Stimulated activated CD4-positive, alpha-beta T cell treated with anti-CD3 and anti-CD28 coated beads, Interleukin-12 subunit alpha, Interleukin-12 subunit beta, amount 100 ng/mL, for 48 hours (primary cell): ENCODE results near the gene JAZF1.

Source experiments
- DNase-seq, 3 donors: peaks; one replicate each; pipeline ENCODE4 v3.0.0-alpha.2; 2020; ENCODE audit warnings: low read depth in 2 of 3, low spot score in 1 of 3

The JAZF1 gene

DNA sequence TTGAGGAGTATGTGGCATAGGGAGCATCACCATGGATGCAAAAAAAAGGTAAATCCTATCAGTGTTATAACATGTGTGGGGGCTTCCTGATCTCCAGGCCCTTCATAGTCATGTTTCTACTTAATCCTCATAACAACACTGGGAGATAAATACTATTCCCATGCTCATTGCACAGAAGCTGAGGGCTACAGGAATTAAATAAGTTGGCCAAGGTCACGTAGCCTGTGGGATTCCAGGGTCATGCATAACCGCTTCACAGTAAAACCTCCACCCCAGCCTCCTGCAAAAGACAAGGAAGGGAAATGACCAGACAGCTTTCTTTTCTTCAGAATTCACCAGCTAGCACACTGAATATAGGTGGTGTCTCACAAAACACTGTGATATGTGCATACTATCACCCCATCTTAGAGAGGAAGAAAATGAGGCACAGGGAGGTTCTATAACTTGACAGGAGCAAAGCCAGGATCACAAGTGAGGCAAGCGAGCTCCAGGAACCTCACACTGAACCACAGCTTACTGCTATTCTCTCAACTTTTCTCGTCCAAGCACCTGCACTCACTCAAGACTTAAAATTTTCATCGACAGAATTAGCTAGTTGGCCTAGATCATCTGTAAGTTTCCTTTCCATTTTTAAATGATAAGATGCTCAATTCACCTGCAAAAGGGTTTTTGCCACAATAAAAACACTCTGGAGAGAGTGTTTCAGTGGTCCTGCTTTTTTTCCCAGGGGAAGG is 13.4 kb downstream of the JAZF1 start:
- DNase-seq: no peak

DNA sequence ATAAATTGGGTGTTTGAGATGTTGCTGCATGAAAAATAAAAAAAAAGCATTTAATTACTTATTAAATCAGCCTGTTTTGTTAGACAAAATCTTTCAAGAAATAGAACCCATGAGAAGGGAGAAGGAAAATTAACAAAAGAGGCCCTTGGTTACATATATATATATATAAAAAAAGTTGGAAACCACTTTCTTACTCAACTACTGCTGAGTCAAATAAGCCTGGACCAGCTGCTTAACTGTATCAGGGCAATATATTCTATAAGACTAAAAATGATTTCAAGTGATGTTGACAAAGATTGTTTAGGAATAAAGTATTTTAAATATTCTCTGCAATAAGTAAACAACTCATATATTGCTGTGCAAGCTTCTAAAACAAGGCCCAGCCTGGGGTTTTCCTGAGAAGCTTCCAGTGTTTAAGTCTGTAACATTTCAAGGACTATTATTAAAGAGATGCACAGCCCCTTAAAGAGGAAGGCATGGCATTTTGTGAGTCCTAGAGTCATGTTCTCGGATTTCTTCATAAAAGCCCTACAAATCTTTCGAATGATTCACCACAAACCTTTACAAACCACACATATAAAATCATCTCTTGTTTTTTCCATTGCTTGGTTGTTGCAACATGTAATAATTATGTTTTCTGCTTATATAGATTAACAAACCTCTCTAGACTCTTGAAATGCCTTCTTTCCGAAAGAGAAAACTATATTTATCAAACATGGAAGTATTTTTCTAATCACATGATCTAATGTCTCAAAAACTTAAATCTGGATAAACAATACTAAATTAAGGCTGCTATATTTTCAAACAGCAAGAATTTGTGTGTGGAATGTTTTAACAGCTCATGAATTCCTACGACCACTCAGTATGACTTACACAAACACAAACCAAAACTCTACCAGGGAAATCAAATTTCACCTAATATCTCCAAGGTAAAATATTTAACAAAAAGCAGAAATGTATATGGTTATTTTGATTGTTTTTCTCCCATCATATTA is 14.3 kb downstream of the JAZF1 start:
- DNase-seq: no peak

DNA sequence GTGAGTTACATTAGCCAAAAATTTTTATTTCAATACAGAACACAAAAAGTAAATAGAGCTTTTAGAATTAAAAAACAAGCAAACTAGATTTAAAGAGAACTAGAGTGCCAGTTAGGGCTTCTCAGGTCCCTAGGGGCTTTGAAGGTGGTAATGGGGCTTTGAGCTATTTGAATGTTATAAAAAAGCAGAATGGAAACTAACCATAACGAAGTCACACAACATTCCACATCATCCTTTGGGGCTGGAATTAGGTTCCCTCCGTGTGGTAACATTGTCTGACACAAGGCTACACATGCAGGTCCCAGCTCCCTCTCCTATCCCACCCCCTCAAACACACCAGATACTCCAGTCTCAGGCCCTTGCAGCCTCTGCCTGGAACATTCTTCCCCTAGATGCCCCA is 15.3 kb downstream of the JAZF1 start:
- DNase-seq: no peak

DNA sequence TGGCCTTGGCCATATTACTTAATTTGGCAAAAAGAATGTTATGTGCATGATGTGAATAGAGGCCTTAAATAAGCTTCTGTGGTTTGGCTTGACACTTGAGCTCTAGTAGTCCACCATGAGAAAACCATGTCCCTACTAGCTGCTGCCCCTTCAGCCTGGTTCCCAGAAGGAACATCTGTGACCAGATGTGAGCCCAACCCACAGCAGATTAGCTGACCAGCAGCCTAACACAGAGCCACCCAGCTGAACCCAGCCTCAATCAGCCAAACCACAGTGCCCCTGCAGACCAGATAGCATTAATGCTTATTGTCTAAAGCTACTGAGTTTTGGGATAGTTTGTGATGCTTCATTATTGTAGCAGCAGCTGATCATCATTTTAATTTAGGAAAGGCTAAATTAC is 16.6 kb downstream of the JAZF1 start:
- DNase-seq: no peak

DNA sequence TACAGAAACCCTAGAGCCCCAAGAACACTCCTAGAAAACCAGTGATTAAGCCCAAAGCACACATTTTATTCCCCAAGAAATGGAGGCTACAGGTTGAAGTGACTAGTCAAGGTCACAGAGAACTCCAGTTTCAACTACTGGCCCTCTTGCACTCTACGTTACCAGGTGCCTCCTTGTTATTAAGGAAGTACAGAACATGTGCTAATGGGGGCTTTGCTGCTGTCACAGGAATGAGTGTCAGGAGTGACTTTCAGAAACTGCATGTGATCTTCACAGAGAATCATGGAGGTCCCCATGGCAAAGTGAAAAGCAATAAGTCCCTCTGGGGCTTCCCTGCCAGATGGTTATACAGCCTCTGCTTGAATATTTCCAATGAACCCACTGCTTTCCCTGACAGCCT is 19.3 kb downstream of the JAZF1 start:
- no peak for DNase-seq

DNA sequence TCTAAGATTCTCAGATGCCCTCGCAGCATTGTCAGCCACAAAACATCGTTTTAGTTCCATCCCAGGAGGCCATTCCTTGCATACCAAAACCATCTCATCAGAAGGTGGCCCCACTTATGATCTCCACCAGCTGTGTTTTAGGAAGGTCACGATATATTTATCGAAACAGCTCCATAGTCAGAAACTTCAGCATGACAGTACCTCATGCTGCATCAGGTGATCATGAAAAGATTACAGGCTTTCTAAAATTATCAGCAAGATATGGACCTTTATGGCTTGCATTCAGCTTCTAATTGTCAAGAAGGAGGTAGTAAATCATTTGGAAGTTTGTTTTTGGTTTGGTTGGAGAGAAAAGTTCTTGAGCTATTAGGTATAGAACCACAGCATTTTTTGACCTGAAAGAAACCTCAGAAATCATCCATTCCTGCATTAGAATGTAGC is 20.0 kb downstream of the JAZF1 start:
- no peak for DNase-seq

DNA sequence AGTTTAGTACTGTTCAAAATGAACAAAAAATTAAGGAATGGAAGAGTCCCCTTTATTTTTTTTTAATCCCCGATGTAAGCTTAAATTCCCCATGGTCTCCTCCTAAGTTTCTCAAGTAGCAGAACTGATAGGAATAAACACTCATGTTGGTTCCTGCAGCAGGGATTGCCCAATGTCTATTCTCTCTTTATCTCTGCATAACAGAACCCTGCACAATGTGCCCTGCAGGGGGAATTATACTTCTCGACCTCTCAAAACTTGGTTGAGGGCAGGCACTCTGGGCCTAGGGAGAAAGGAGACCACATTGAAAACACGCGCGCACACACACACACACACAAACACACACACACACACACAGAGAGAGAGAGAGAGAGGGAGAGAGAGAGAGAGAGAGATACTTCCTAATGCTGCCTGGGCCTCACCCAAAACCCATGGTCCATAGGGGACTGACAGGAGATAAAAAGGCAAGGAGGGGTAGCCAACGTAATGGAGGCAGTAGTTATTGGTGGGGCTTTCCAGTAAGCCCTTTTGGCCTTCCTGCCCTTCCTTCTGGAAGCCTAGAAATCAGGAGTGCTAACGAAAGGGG is 22.7 kb downstream of the JAZF1 start:
- no peak for DNase-seq

DNA sequence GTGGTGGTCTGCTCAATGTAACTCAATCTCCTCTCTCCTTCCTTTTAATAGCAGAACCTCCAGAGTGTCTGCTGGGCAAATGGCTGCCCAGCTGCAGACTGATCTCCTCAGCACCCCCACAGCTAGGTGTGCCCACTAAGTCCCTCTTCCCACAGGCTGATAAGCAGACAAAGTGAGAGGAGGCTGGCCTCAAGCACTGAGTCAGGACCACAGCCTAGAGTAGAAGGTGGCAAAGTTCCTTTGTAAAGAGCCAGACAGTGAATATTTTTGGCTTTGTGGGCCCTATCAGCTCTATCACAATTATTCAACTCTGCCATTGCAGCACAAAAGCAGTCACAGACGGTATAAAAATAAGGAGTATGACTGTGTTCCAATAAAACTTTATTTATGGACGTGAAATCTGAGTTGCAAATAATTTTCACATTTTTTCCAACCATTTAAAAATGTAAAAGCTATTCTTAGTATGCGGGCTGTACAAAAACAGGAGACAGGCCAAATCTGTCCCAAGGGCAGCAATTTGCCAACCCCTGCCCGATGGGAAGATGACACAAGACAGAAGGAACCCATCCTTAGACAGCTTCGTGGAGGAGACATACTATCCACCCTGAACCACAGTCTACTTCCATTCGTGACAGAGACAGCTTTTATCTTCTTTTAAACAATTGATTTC is 23.4 kb downstream of the JAZF1 start:
- DNase-seq: no peak

DNA sequence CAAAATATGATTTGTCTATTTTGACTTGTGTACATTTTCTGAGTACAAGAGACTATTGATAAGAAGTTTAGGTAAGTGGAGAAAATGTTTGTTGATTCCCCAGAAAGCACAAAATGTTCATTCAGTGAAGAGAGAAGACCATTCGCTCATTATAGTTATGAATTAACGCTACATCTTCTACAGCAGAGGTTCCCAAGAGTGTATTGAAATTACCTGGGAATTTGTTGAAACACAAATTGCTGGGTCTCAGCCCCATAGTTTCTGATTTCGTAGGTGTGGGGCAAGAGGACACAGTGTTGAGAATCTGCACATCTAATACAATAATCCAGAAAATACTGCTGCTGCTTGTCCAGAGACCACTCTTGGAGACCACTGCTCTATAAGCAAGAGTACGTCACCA is 24.2 kb downstream of the JAZF1 start:
- DNase-seq: no peak

DNA sequence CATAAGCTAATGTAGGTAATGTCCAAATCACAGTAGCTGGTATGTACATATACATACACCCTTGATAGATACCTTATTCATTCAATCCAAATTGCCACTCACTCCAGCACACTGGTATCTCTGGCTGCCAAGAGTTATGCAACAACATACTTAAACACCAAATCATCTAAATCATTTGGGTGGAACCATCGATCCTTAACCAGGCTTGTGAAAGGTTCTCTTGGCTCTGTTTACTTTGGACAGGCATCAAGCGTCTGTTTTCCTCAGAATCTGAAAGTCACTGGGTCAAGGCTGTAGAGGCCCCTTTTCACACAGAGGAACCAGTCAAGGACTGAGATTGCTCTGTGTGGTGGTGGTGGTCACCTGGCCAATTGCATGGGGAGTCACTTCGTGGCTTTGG is 24.6 kb downstream of the JAZF1 start:
- no peak for DNase-seq

DNA sequence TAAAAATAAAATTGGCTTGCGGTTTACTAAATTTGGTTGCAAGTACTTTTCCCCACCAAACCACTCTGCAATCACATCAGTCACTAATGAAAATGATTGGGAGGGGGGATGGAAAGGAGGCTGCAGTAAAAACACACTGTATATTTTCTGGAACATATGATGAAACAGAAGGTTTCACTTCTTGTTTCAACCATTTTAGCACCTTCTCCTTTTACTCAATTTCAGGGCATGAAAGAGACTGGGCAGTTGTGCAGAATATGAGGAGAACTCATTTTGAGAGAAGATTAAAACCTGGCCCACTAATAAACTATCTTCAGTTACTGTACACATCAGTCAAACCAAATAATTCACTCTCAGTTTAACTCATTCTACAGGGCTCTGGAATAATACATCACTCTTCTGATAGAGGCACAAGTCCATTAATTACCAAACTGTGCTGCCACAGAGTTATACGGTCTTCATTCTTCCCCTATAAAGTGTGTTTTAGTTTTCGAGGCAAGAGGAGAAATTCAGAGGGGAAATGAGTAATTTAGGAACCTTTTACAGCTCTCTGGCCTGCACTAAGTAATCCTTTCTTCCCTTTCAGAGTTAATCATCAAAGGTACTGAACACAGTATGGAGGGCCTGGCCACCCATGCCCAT is 25.5 kb downstream of the JAZF1 start:
- DNase-seq: no peak

DNA sequence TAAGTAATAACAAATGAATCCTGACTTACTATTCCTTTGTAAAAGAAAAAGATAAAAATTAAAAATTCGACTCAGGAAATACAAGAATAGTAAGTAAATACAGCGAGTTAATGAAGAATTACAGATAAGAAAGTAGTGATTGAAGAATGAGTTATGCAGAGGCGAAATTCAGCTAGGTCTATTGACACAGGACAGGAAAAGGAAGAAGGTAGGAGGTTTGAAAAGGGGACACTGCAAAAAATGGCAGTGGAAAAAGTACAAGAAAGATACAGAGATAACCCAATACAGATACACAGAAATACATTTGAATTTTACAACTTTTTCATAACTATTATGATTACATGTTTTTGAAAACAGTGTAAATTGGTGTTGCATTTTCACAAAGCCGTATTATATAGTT is 28.0 kb downstream of the JAZF1 start:
- DNase-seq: no peak

DNA sequence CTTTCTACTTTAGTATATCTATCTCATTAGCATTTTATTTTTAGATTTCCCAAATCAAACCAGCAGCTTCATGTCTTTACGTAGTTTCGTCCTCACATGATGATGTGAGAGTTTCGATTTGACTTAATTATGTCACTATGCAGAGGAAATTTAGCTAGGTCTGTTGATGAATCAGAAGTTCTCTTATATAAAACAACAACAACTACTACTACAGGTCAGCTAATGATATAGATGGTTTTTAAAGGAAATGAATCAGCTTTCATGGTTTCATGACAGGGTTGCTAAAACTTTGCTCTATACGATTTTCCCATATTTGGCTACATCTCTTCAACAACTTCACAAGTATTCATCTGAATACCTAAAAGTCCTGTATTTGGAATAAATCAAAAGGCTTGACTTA is 28.6 kb downstream of the JAZF1 start:
- no peak for DNase-seq

DNA sequence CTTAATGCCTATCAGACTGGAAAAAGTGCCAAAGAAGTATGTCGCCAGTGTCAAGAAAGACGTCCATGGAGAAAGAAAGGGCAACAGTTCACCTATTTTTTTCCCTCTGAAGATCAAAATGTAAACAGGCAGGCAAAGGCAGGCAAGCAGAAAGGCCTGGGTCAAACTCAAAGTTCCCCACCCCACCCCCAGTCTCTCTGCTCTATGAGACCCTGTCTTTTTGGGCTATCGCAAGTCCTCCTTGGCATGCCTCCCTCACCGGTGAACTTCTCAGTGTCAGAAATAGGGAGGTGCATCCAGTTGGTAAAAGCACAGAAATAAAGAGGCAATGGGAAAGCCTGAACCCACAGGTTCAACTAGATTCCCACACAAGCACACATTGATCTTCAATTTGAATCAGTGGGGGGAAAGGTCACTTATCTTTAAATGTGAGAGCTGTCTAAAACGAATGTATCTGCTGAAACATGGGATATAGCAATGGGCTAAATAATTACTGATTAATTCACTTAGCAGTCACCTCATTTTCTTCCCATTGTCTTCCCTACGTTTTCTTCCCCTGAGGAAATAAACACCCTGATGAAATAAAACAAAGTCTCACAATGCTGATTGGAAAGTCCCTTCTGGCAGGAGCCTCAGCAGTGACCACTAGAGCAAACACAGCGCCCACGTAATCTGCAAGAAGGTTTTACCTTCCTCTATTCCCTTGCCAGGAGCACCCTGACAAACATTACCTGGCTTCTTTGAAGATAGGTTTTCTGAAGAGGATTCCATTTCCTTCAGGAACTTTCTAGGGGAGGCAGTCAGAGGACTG is 31.1 kb downstream of the JAZF1 start:
- DNase-seq: no peak

DNA sequence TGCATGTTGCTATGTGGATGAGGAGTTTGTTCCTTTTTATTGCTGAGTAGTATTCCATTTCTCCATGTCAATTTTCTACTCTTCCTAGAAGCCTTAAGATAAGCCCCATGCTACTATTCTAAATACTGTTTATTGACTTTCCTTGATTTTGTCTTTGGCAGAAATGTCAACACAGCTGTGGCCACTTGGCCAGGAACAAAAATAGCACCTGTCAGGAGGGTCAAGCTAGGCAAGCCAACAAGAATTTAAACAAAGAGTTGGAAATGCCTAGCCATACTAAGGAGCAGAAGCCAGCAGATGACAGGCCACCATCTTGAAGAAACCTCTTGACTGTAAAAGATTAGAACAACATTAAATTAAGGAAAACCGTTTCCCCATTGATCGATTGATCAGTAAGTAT is 34.7 kb downstream of the JAZF1 start:
- no peak for DNase-seq

DNA sequence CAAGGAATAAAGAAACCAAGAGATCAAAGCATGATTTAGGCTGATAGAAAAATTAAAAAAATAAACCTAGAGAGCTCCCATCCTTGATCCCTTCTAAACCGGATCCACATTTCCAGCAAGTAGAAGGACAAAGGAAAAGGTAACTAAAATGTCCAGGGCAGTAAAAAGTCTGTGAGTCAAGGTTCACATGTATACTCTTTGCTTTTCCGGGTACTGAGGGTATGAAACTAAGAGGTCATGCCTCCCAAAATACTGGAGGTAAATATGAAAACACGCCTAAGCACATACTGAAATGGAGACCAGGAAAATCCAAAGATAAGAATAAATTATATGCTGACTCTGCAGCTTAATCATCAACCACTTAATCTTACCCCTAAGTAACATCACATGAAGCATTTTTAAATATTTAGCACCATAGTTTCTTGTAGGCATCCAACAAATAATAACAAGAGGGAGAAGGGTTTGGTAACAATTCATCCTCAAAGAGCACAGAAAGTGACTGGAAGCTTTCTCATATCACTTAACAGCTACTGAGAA is 35.4 kb downstream of the JAZF1 start:
- DNase-seq: no peak

DNA sequence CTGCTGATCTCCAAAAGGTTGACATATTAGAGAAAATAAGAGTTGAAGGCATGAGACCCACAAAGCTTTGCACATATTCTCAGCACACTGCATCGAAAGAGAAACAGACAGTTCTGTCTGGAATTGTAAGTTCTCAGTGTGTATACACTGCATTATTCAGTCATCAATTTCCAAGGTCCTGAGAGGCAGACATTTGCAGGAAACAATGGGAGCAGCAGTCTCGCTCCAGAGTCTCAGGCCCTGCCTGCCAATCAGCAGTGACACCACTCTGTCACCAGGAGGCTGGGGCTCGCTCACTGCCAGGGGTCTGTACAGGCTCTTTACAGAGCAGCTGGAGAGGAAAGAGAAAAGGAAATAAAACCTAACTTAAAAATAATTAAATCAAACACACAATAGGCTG is 36.3 kb downstream of the JAZF1 start:
- no peak for DNase-seq

DNA sequence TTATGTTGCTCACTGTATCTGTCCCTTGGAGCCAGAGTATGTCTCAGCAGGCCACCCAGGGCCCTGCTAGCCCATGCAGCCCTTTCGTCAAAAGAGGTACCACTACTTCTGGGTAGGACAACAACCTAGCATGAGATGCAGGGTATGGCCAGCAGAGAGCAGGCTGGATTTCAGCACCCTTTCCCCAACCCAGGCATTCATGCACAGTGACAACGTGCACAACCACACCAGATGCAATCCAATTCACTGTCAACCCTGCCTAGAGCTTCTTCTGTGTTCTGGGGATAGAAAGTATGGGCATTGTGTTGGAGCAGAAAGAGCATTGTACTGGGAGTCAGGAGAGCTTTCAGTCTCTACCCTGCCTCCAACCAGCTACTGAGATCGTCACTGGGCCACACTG is 37.9 kb downstream of the JAZF1 start:
- DNase-seq: no peak

DNA sequence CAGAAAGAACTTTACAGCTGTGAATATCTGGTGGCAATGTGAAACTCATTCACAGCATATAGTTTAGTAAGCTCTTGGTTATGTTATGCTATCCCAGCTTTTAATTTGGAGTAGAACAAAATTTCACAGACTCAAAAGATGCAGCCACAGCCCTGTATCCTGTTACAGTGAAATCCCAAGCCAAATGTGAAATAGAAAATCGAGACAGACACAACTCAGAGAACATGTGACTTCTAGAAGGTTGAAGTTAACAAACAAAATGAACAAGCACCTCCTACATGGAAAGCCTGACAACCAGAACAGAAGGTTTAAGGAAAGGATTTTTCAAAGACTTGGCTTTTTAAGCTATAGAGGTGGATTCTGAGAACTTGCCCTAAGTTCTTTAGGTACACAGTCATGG is 39.6 kb downstream of the JAZF1 start:
- DNase-seq: no peak

DNA sequence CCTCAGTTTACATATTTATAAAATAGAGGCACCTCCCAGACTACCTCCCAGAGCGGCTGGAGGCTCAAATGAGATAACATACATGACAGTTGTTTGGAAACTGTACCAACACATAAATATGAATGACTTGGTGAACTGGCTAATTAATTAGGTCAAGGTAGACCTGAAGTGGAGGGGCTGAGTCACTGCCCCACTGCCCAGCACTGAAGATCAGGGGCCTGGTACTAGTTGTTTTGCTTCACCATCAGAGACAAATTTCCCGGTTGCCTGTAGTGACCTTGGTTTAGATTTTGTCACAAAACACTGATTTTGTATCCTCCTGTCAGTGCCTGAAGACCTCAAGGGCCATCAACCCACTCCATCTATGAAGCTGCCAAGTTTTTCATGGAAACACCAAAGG is 41.8 kb downstream of the JAZF1 start:
- DNase-seq: no peak
